ENCODE data around the gene RPS6KA2. TPM values are rescaled to one million over a fixed set of nuclear protein-coding genes. Genes with fewer than 3 reads are reported as not detected.
"Not testable (repeated sequence)": the region's sequence is repeated elsewhere in the genome, so short reads cannot be mapped to it uniquely, and the experiment has no call there.

Gene RPS6KA2
- total RNA-seq, 2 experiments from 2014 or later, result 3.8 to 4.2 TPM

GRCh38 chr6:166398348-166398747 is 228.7 kb downstream of the RPS6KA2 start:
- Mint-ChIP-seq H3K4me3 (no peak overlapping the region), H3K9me3 (no peaks in the 10 kb centered on the region), H3K27ac (no peak overlapping the region), H3K4me1 (no peaks in the 10 kb centered on the region), H3K36me3 (no peaks in the 10 kb centered on the region), H3K27me3 (no peaks in the 10 kb centered on the region)
- DNase-seq, result no peak

DNA sequence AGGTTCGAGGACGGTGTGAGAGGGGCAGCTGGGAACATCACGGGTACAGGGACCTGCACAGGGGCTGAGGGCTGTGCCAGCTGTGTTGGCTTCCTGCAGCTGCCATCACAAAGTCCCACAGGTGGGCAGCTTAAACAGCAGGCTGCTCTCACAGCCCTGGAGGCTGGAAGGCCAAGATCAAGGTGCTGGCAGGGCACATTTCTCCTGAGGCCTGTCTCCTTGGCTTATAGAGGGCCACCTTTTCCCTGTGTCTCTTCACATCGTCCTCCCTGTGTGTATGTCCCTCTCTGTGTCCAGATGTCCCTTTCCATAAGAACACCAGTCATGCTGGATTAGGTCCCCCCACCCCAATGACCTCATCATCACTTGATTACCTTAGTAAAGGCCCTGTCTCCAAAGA is 229.2 kb downstream of the RPS6KA2 start:
- H3K27me3 Mint-ChIP-seq, result no peaks in the 10 kb centered on the region
- no peak for DNase-seq
- H3K27ac Mint-ChIP-seq, result no peak overlapping the region
- no peaks in the 10 kb centered on the region for H3K9me3 Mint-ChIP-seq
- no peaks in the 10 kb centered on the region for H3K36me3 Mint-ChIP-seq
- H3K4me1 Mint-ChIP-seq, result no peaks in the 10 kb centered on the region
- H3K4me3 Mint-ChIP-seq, result no peak overlapping the region

DNA sequence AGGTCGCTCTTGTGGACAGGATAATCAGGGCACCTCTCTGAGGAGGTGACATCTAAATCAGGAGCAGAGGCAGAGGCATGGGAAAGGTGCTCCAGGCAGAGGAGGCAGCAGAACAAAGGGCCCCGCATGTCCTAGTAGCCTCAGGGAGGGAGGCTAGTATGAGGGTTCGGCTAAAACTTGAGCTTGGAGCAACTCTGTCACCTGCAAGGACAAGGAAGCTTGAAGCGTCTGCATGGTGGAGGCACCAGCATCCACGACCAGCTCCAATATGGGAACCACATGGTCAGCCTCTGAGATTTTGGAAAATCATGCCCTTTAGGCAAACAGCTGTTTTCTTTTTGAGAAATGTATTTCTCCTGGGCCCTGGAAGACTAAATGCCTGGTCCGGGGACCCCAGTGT is 231.3 kb downstream of the RPS6KA2 start:
- Mint-ChIP-seq H3K4me1 (no peaks in the 10 kb centered on the region), H3K27me3 (no peaks in the 10 kb centered on the region), H3K9me3 (no peaks in the 10 kb centered on the region), H3K4me3 (no peak overlapping the region), H3K36me3 (no peaks in the 10 kb centered on the region), H3K27ac (no peak overlapping the region)
- no peak for DNase-seq

GRCh38 chr6:166395351-166395750 is 231.7 kb downstream of the RPS6KA2 start:
- Mint-ChIP-seq H3K36me3 (no peaks in the 10 kb centered on the region), H3K27me3 (no peaks in the 10 kb centered on the region), H3K9me3 (no peaks in the 10 kb centered on the region), H3K4me3 (no peak overlapping the region), H3K27ac (no peak overlapping the region), H3K4me1 (no peaks in the 10 kb centered on the region)
- no peak for DNase-seq

GRCh38 chr6:166394036-166394892 is 232.8 kb downstream of the RPS6KA2 start:
- Mint-ChIP-seq H3K9me3 (no peaks in the 10 kb centered on the region), H3K27ac (no peak overlapping the region), H3K4me1 (no peaks in the 10 kb centered on the region), H3K27me3 (no peaks in the 10 kb centered on the region), H3K4me3 (no peak overlapping the region), H3K36me3 (no peaks in the 10 kb centered on the region)
- no peak for DNase-seq

- no peaks in the 10 kb centered on the region for H3K36me3 Mint-ChIP-seq
These were observed 233.6 kb downstream of the RPS6KA2 start for GRCh38 chr6:166393535-166393823.

DNA sequence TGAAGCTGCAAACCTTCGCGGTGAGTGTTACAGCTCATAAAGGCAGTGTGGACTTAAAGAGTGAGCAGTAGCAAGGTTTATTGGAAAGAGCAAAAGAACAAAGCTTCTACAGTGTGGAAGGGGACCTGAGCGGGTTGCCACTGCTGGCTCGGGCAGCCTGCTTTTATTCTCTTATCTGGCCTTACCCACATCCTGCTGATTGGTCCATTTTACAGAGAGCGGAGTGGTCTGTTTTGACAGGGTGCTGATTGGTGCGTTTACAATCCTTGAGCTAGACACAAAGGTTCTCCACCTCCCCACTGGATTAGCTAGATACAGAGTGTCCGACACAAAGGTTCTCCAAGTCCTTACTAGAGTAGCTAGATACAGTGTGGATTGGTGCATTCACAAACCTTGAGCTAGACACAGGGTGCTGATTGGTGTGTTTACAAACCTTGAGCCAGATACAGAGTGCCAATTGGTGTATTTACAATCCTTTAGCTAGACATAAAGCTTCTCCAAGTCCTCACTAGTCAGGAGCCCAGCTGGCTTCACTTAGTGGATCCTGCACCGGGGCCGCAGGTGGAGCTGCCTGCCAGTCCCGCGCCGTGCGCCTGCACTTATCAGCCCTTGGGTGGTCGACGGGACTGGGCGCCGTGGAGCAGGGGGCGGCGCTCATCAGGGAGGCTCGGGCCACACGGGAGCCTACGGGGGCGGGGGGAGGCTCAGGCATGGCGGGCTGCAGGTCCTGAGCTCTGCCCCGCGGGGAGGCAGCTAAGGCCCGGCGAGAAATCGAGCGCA is 234.1 kb downstream of the RPS6KA2 start:
- H3K9me3 Mint-ChIP-seq, H3K4me3 Mint-ChIP-seq, DNase-seq, H3K4me1 Mint-ChIP-seq, H3K36me3 Mint-ChIP-seq, H3K27me3 Mint-ChIP-seq, H3K27ac Mint-ChIP-seq: not testable (repeated sequence)

More at GRCh38 chr6:166393535-166393823, 233.6 kb downstream of the RPS6KA2 start:
- no peaks in the 10 kb centered on the region for H3K27me3 Mint-ChIP-seq
- no peaks in the 10 kb centered on the region for H3K9me3 Mint-ChIP-seq
- H3K4me3 Mint-ChIP-seq, result no peak overlapping the region
- H3K27ac Mint-ChIP-seq, result no peak overlapping the region
- no peak for DNase-seq
- no peaks in the 10 kb centered on the region for H3K4me1 Mint-ChIP-seq

GRCh38 chr6:166389119-166389518 is 237.9 kb downstream of the RPS6KA2 start:
- Mint-ChIP-seq H3K36me3 (no peaks in the 10 kb centered on the region), H3K4me1 (peaks cover 4% of the 10 kb centered on the region), H3K9me3 (no peaks in the 10 kb centered on the region), H3K27me3 (no peaks in the 10 kb centered on the region), H3K27ac (no peak overlapping the region), H3K4me3 (no peak overlapping the region)
- no peak for DNase-seq

DNA sequence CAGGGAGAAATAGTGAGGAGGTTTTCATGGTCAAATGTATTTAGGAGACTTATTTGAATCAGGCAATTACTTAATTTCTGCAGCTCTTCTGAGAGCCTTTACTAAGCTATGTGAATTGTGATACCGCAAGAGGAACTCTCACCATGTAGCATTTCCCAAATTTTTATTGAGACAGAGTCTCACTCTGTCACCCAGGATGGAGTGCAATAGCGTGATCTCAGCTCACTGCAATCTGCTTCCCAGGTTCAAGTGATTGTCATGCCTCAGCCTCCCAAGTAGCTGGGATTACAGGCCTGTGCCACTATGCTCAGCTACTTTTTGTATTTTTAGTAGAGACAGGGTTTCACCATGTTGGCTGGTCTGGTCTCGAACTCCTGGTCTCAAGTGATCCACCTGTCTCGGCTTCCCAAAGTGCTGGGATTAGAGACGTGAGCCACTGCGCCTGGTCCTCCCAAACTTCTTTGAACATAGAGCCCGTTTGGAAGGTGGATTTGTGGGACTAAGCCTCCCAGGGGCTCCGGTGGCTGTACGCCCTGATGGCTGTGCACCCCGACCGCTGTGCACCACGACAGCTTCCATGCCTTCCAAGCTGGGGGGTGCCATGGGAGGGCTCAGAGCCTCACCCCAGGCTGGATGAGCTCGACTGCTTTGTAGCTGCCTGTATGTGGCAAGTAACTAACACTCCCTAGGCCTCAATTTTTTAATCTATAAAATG is 238.6 kb downstream of the RPS6KA2 start:
- Mint-ChIP-seq H3K4me3 (no peak overlapping the region), H3K4me1 (peaks cover 4% of the 10 kb centered on the region), H3K36me3 (no peaks in the 10 kb centered on the region)

DNA sequence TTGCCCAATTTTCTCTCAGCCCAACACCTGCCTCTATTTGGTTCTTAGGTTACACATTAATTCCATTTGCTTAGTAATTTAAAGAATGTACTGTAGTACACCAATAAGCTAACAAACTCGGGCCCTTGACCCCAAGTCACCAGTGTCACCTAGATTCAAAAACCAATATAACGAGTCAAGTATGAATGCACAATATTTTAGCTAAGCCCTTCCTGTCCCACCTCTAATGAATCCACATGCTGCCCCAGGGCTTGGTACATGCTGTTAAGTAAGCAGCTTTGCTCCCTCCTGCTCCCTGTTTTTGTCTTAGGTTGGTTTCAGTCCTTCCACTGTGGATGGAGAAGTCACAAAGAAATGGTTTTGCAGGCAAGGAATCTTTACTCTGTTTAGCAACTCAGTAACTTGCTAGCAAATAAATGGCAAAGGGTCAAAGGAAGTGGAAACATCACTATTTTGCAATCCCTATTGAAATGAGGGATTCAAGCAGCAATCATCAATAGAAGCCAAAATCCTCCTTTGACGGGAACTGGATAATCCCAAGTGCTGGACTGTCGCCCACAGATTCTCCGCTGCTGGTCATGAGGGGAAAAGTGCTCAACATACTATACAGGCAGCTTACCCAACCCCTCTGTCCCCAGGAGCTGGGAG is 239.3 kb downstream of the RPS6KA2 start:
- Mint-ChIP-seq H3K4me3 (no peak overlapping the region), H3K27ac (no peak overlapping the region), H3K36me3 (no peaks in the 10 kb centered on the region)

More for the DNA sequence above, 238.6 kb downstream of the RPS6KA2 start:
- Mint-ChIP-seq H3K27ac (no peak overlapping the region), H3K9me3 (no peaks in the 10 kb centered on the region), H3K27me3 (no peaks in the 10 kb centered on the region)
- DNase-seq, result no peak

DNA sequence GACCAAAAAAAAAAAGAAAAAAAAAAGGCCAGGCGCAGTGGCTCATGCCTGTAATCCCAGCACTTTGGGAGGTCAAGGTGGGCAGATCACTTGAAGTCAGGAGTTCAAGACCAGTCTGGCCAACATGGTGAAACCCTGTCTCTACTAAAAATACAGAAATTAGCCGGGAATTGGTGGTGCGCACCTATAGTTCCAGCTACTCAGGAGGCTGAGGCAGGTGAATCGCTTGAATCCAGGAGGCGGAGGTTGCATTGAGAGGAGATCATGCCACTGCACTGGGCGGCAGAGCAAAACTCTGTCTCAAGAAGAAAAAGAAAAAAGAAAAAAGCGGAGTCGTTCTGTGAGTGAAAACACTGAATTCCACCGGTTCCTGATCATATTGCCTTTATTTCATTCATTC is 240.0 kb downstream of the RPS6KA2 start:
- H3K27me3 Mint-ChIP-seq, H3K36me3 Mint-ChIP-seq, H3K4me1 Mint-ChIP-seq, DNase-seq, H3K4me3 Mint-ChIP-seq, H3K9me3 Mint-ChIP-seq, H3K27ac Mint-ChIP-seq: not testable (repeated sequence)

More for the DNA sequence above, 239.3 kb downstream of the RPS6KA2 start:
- Mint-ChIP-seq H3K9me3 (no peaks in the 10 kb centered on the region), H3K4me1 (peaks cover 4% of the 10 kb centered on the region), H3K27me3 (no peaks in the 10 kb centered on the region)
- no peak for DNase-seq

- Mint-ChIP-seq H3K9me3 (no peaks in the 10 kb centered on the region), H3K36me3 (no peaks in the 10 kb centered on the region), H3K4me3 (no peak overlapping the region), H3K27ac (no peak overlapping the region), H3K4me1 (peaks cover 11% of the 10 kb centered on the region), H3K27me3 (no peaks in the 10 kb centered on the region)
- no peak for DNase-seq
These were observed 240.9 kb downstream of the RPS6KA2 start for GRCh38 chr6:166386111-166386510.

DNA sequence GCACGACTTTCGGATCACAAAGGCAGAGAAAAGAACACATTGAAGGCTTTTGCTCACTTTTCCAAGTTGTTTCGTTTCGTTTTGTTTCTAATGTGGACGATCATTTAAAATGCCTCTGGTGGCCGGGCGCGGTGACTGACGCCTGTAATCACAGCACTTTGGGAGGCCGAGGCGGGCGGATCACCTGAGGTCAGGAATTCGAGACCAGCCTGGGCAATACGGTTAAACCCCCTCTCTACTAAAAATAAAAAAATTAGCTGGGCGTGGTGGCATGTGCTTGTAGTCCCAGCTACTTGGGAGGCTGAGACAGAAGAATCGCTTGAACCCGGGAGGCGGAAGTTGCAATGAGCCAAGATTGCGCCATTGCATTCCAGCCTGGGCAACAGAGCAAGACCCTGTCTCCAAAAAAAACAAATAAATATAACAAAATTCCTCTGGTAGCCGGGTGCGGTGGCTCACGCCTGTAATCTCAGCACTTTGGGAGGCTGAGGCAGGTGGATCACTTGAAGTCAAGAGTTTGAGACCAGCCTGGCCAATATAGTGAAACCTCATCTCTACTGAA is 243.2 kb downstream of the RPS6KA2 start:
- DNase-seq, result peak; percentile 40
- not testable (repeated sequence) for H3K27me3 Mint-ChIP-seq, H3K36me3 Mint-ChIP-seq, H3K9me3 Mint-ChIP-seq
- peak overlapping the region; percentile 82 for H3K27ac Mint-ChIP-seq
- peaks cover 14% of the 10 kb centered on the region for H3K4me1 Mint-ChIP-seq
- H3K4me3 Mint-ChIP-seq, result peak overlapping the region; percentile 81

GRCh38 chr6:166382933-166383801 is 243.9 kb downstream of the RPS6KA2 start, which contains the start of gene MPC1:
MPC1 (minus strand) TSS chr6:166382940; CDS start chr6:166382876, 64 bp downstream.
- H3K4me3 Mint-ChIP-seq, result peak within 1 kb of the TSS; percentile 86
- peaks cover 14% of the 10 kb centered on the region for H3K4me1 Mint-ChIP-seq
- peak; percentile 98 for DNase-seq
- no peaks in the 10 kb centered on the region for H3K27me3 Mint-ChIP-seq
- H3K36me3 Mint-ChIP-seq, result no peaks in the 10 kb centered on the region
- peak within 1 kb of the TSS; percentile 82 for H3K27ac Mint-ChIP-seq
- H3K9me3 Mint-ChIP-seq, result no peaks in the 10 kb centered on the region

Data from activated naive CD8-positive, alpha-beta T cell treated with anti-CD3 and anti-CD28 coated beads for 36 hours (primary cell).